Activated naive CD4-positive, alpha-beta T cell treated with anti-CD3 and anti-CD28 coated beads, Interleukin-2, amount 50 U/mL, for 24 hours (primary cell): Measurements from ENCODE around the gene IL1RAPL2.
"Not testable (repeated sequence)": the region's sequence is repeated elsewhere in the genome, so short reads cannot be mapped to it uniquely, and the experiment has no call there.

Experiments used
- H3K27ac Mint-ChIP-seq: one replicate; pipeline ENCODE4 v1.8.0; 2021; ENCODE audit warnings: mild to moderate bottlenecking, mixed read lengths
- H3K27me3 Mint-ChIP-seq: one replicate; pipeline ENCODE4 v1.8.0; 2021; ENCODE audit warnings: mixed read lengths
- H3K36me3 Mint-ChIP-seq: one replicate; pipeline ENCODE4 v1.8.0; 2021; ENCODE audit warnings: mixed read lengths
- H3K4me1 Mint-ChIP-seq: one replicate; pipeline ENCODE4 v1.8.0; 2021; ENCODE audit warnings: mixed read lengths
- H3K4me3 Mint-ChIP-seq: one replicate; pipeline ENCODE4 v1.8.0; 2021; ENCODE audit warnings: mild to moderate bottlenecking, mixed read lengths
- H3K9me3 Mint-ChIP-seq: one replicate; pipeline ENCODE4 v1.8.0; 2021; ENCODE audit warnings: mixed read lengths

The IL1RAPL2 gene

GRCh38 chrX:105618393-105619101 lies 1052.5 kb downstream of the IL1RAPL2 start:
- no peak overlapping the region for H3K4me3 Mint-ChIP-seq

GRCh38 chrX:105634180-105634579 lies 1068.2 kb downstream of the IL1RAPL2 start:
- Mint-ChIP-seq H3K27ac (no peak overlapping the region), H3K27me3 (no peaks in the 10 kb centered on the region), H3K9me3 (no peaks in the 10 kb centered on the region), H3K4me1 (no peaks in the 10 kb centered on the region), H3K36me3 (no peaks in the 10 kb centered on the region), H3K4me3 (no peak overlapping the region)

More at GRCh38 chrX:105618393-105619101, 1052.5 kb downstream of the IL1RAPL2 start:
- Mint-ChIP-seq H3K9me3 (peaks cover 4% of the 10 kb centered on the region), H3K27ac (no peak overlapping the region), H3K36me3 (no peaks in the 10 kb centered on the region), H3K27me3 (no peaks in the 10 kb centered on the region), H3K4me1 (no peaks in the 10 kb centered on the region)

- H3K27ac Mint-ChIP-seq, result no peak overlapping the region
These were observed 1069.8 kb downstream of the IL1RAPL2 start for GRCh38 chrX:105635794-105636193.

GRCh38 chrX:105636667-105637066 lies 1070.7 kb downstream of the IL1RAPL2 start:
- Mint-ChIP-seq H3K4me1 (no peaks in the 10 kb centered on the region), H3K27ac (no peak overlapping the region), H3K27me3 (no peaks in the 10 kb centered on the region), H3K36me3 (no peaks in the 10 kb centered on the region), H3K9me3 (no peaks in the 10 kb centered on the region), H3K4me3 (no peak overlapping the region)

More at GRCh38 chrX:105635794-105636193, 1069.8 kb downstream of the IL1RAPL2 start:
- Mint-ChIP-seq H3K9me3 (no peaks in the 10 kb centered on the region), H3K4me1 (no peaks in the 10 kb centered on the region), H3K27me3 (no peaks in the 10 kb centered on the region), H3K4me3 (no peak overlapping the region), H3K36me3 (no peaks in the 10 kb centered on the region)

- Mint-ChIP-seq H3K27me3 (no peaks in the 10 kb centered on the region), H3K4me3 (no peak overlapping the region), H3K9me3 (no peaks in the 10 kb centered on the region), H3K36me3 (no peaks in the 10 kb centered on the region), H3K4me1 (no peaks in the 10 kb centered on the region), H3K27ac (no peak overlapping the region)
These were observed 1079.8 kb downstream of the IL1RAPL2 start for GRCh38 chrX:105645667-105646357.

GRCh38 chrX:105646592-105647372 lies 1080.8 kb downstream of the IL1RAPL2 start:
- no peaks in the 10 kb centered on the region for H3K9me3 Mint-ChIP-seq
- H3K27ac Mint-ChIP-seq, result no peak overlapping the region
- H3K27me3 Mint-ChIP-seq, result no peaks in the 10 kb centered on the region
- no peak overlapping the region for H3K4me3 Mint-ChIP-seq
- H3K36me3 Mint-ChIP-seq, result no peaks in the 10 kb centered on the region
- no peaks in the 10 kb centered on the region for H3K4me1 Mint-ChIP-seq

GRCh38 chrX:105647749-105648148 lies 1081.8 kb downstream of the IL1RAPL2 start:
- Mint-ChIP-seq H3K9me3 (no peaks in the 10 kb centered on the region), H3K4me1 (no peaks in the 10 kb centered on the region), H3K27me3 (no peaks in the 10 kb centered on the region), H3K27ac (no peak overlapping the region), H3K36me3 (no peaks in the 10 kb centered on the region), H3K4me3 (no peak overlapping the region)

GRCh38 chrX:105648732-105649131 lies 1082.7 kb downstream of the IL1RAPL2 start:
- Mint-ChIP-seq H3K4me3 (no peak overlapping the region), H3K9me3 (no peaks in the 10 kb centered on the region), H3K4me1 (no peaks in the 10 kb centered on the region), H3K36me3 (no peaks in the 10 kb centered on the region), H3K27ac (no peak overlapping the region), H3K27me3 (no peaks in the 10 kb centered on the region)

- Mint-ChIP-seq H3K4me1 (no peaks in the 10 kb centered on the region), H3K36me3 (no peaks in the 10 kb centered on the region), H3K9me3 (no peaks in the 10 kb centered on the region), H3K27me3 (no peaks in the 10 kb centered on the region), H3K27ac (no peak overlapping the region), H3K4me3 (no peak overlapping the region)
These were observed 1084.6 kb downstream of the IL1RAPL2 start for GRCh38 chrX:105650577-105650976.

- Mint-ChIP-seq H3K4me3 (no peak overlapping the region), H3K27me3 (no peaks in the 10 kb centered on the region), H3K4me1 (no peaks in the 10 kb centered on the region), H3K9me3 (no peaks in the 10 kb centered on the region), H3K36me3 (no peaks in the 10 kb centered on the region), H3K27ac (no peak overlapping the region)
These were observed 1085.0 kb downstream of the IL1RAPL2 start for GRCh38 chrX:105650986-105651385.

- Mint-ChIP-seq H3K27me3 (no peaks in the 10 kb centered on the region), H3K27ac (no peak overlapping the region), H3K9me3 (no peaks in the 10 kb centered on the region), H3K4me1 (no peaks in the 10 kb centered on the region), H3K36me3 (no peaks in the 10 kb centered on the region), H3K4me3 (no peak overlapping the region)
These were observed 1087.9 kb downstream of the IL1RAPL2 start for GRCh38 chrX:105653891-105654290.

GRCh38 chrX:105658136-105658535 lies 1092.1 kb downstream of the IL1RAPL2 start:
- Mint-ChIP-seq H3K9me3 (no peaks in the 10 kb centered on the region), H3K4me3 (no peak overlapping the region), H3K27ac (no peak overlapping the region), H3K27me3 (no peaks in the 10 kb centered on the region), H3K4me1 (no peaks in the 10 kb centered on the region), H3K36me3 (no peaks in the 10 kb centered on the region)

- H3K9me3 Mint-ChIP-seq, result no peaks in the 10 kb centered on the region
- no peaks in the 10 kb centered on the region for H3K27me3 Mint-ChIP-seq
- H3K4me1 Mint-ChIP-seq, result no peaks in the 10 kb centered on the region
- H3K27ac Mint-ChIP-seq, result no peak overlapping the region
- no peak overlapping the region for H3K4me3 Mint-ChIP-seq
- H3K36me3 Mint-ChIP-seq, result no peaks in the 10 kb centered on the region
These were observed 1096.2 kb downstream of the IL1RAPL2 start for GRCh38 chrX:105662248-105662647.

- Mint-ChIP-seq H3K4me3 (no peak overlapping the region), H3K27ac (no peak overlapping the region), H3K4me1 (no peaks in the 10 kb centered on the region), H3K27me3 (no peaks in the 10 kb centered on the region), H3K9me3 (no peaks in the 10 kb centered on the region), H3K36me3 (no peaks in the 10 kb centered on the region)
These were observed 1098.2 kb downstream of the IL1RAPL2 start for GRCh38 chrX:105664243-105664642.

GRCh38 chrX:105684288-105684687 lies 1118.3 kb downstream of the IL1RAPL2 start:
- H3K4me1 Mint-ChIP-seq, H3K4me3 Mint-ChIP-seq, H3K27ac Mint-ChIP-seq, H3K9me3 Mint-ChIP-seq, H3K36me3 Mint-ChIP-seq, H3K27me3 Mint-ChIP-seq: not testable (repeated sequence)

- Mint-ChIP-seq H3K27me3 (no peaks in the 10 kb centered on the region), H3K4me1 (no peaks in the 10 kb centered on the region), H3K9me3 (no peaks in the 10 kb centered on the region), H3K4me3 (no peak overlapping the region), H3K36me3 (no peaks in the 10 kb centered on the region), H3K27ac (no peak overlapping the region)
These were observed 1128.8 kb downstream of the IL1RAPL2 start for GRCh38 chrX:105694839-105695238.
